HTERT RPE-1 (cell line): ENCODE data around the gene WDR48.
"Not testable (repeated sequence)": the region's sequence is repeated elsewhere in the genome, so short reads cannot be mapped to it uniquely, and the experiment has no call there.

Experiments used
- in situ Hi-C: fragments of 300-500 bp; cut with MboI; formaldehyde crosslinking; loops from 4 replicates; pipeline ENCODE4 v1.14.3; 2020; ENCODE audit warnings: low sequenced_read_pairs

Gene WDR48

GRCh38 chr3:39051649-39052561 lies at the start of gene WDR48, which contains the start of gene SCN11A:
WDR48 (plus strand) TSS chr3:39052016; CDS start chr3:39052026, 10 bp downstream.
SCN11A (minus strand) TSS chr3:39051944; CDS start chr3:38950362, 101,582 bp downstream.
- in situ Hi-C loops, result no loop called here

- in situ Hi-C loops, result no loop called here
Measured at GRCh38 chr3:39005295-39005694, 46.5 kb upstream of the WDR48 start.

- in situ Hi-C loops, result no loop called here
Measured at GRCh38 chr3:39011191-39011736, 40.6 kb upstream of the WDR48 start.

GRCh38 chr3:39013289-39013688 lies 38.5 kb upstream of the WDR48 start:
- in situ Hi-C loops, result no loop called here

- in situ Hi-C loops, result no loop called here
Measured at GRCh38 chr3:39013921-39014509, 37.8 kb upstream of the WDR48 start.

GRCh38 chr3:39015418-39015817 lies 36.4 kb upstream of the WDR48 start:
- in situ Hi-C loops, result no loop called here

- in situ Hi-C loops, result no loop called here
Measured at GRCh38 chr3:39019299-39019698, 32.5 kb upstream of the WDR48 start.

- in situ Hi-C loops, result no loop called here
Measured at GRCh38 chr3:39021029-39021428, 30.8 kb upstream of the WDR48 start.

GRCh38 chr3:39021465-39022285 lies 30.1 kb upstream of the WDR48 start:
- in situ Hi-C loops, result no loop called here

- in situ Hi-C loops, result no loop called here
Measured at GRCh38 chr3:39022286-39022630, 29.6 kb upstream of the WDR48 start.

- in situ Hi-C loops, result no loop called here
Measured at GRCh38 chr3:39024497-39024896, 27.3 kb upstream of the WDR48 start.

- in situ Hi-C loops, result no loop called here
Measured at GRCh38 chr3:39025222-39025970, 26.4 kb upstream of the WDR48 start.

- in situ Hi-C loops, result no loop called here
Measured at GRCh38 chr3:39028546-39028945, 23.3 kb upstream of the WDR48 start.

GRCh38 chr3:39029556-39029955 lies 22.3 kb upstream of the WDR48 start:
- in situ Hi-C loops, result no loop called here

GRCh38 chr3:39038165-39038564 lies 13.7 kb upstream of the WDR48 start:
- in situ Hi-C loops, result no loop called here

- in situ Hi-C loops, result no loop called here
Measured at GRCh38 chr3:39050029-39050428, 1.8 kb upstream of the WDR48 start.

GRCh38 chr3:39052583-39052982 lies 767 bp downstream of the WDR48 start:
- in situ Hi-C loops, result no loop called here

GRCh38 chr3:39053696-39054095 lies 1.9 kb downstream of the WDR48 start:
- in situ Hi-C loops, result no loop called here

- in situ Hi-C loops, result no loop called here
Measured at GRCh38 chr3:39056151-39056550, 4.3 kb downstream of the WDR48 start.

GRCh38 chr3:39061228-39061627 lies 9.4 kb downstream of the WDR48 start:
- in situ Hi-C loops, result not testable (repeated sequence)
